HS-5 (cell line): ENCODE measurements around the gene HCN3.
"Not testable (repeated sequence)": the region's sequence is repeated elsewhere in the genome, so short reads cannot be mapped to it uniquely, and the experiment has no call there.

ENCODE experiments used
- DNase-seq: peaks from one replicate; pipeline ENCODE4 v3.0.0-alpha.2; 2012; ENCODE audit warnings: low read depth

Gene HCN3

GRCh38 chr1:155313261-155313660 lies 36.0 kb downstream of the HCN3 start:
- DNase-seq, result no peak

- no peak for DNase-seq
Observed at GRCh38 chr1:155316922-155317321, 39.7 kb downstream of the HCN3 start.

GRCh38 chr1:155318082-155318481 lies 40.8 kb downstream of the HCN3 start:
- DNase-seq, result no peak

GRCh38 chr1:155319536-155319935 lies 42.3 kb downstream of the HCN3 start:
- no peak for DNase-seq

- no peak for DNase-seq
Observed at GRCh38 chr1:155320252-155320651, 43.0 kb downstream of the HCN3 start.

GRCh38 chr1:155320661-155321617 lies 43.7 kb downstream of the HCN3 start, which contains the start of gene RUSC1:
Gene RUSC1, plus strand, starts transcription at chr1:155320894. Its CDS starts 880 bp downstream, at chr1:155321774.
- DNase-seq, result no peak

GRCh38 chr1:155321639-155322503 lies 44.6 kb downstream of the HCN3 start:
- no peak for DNase-seq

- no peak for DNase-seq
Observed at GRCh38 chr1:155322571-155322952, 45.3 kb downstream of the HCN3 start.

GRCh38 chr1:155322953-155323728 lies 45.9 kb downstream of the HCN3 start:
- peak; percentile 89 for DNase-seq

- peak; percentile 76 for DNase-seq
Observed at GRCh38 chr1:155323729-155324036, 46.4 kb downstream of the HCN3 start.

GRCh38 chr1:155324037-155324716 lies 46.9 kb downstream of the HCN3 start:
- DNase-seq, result peak; percentile 86

GRCh38 chr1:155324717-155325602 lies 47.7 kb downstream of the HCN3 start:
- DNase-seq, result no peak

GRCh38 chr1:155325603-155325893 lies 48.3 kb downstream of the HCN3 start:
- DNase-seq, result no peak

GRCh38 chr1:155326020-155326526 lies 48.8 kb downstream of the HCN3 start:
- no peak for DNase-seq

GRCh38 chr1:155326631-155327037 lies 49.4 kb downstream of the HCN3 start:
- no peak for DNase-seq

GRCh38 chr1:155327981-155328380 lies 50.7 kb downstream of the HCN3 start:
- DNase-seq, result no peak

- not testable (repeated sequence) for DNase-seq
Observed at GRCh38 chr1:155328856-155329255, 51.6 kb downstream of the HCN3 start.

- no peak for DNase-seq
Observed at GRCh38 chr1:155329980-155330598, 52.8 kb downstream of the HCN3 start.

GRCh38 chr1:155334962-155335361 lies 57.7 kb downstream of the HCN3 start:
- DNase-seq, result no peak
